Right atrium auricular region (tissue), 2 donors: ENCODE data around the gene CLECL1. TPM values are rescaled to one million over a fixed set of nuclear protein-coding genes. Genes with fewer than 3 reads are reported as not detected.
A peak's percentile ranks its signal among the peaks of the same experiment; 100 is the strongest.
"Not testable (repeated sequence)": the region's sequence is repeated elsewhere in the genome, so short reads cannot be mapped to it uniquely, and the experiment has no call there.

Experiments
- DNase-seq: peaks from one replicate; pipeline ENCODE4 v3.0.0-alpha.2; 2019; ENCODE audit warnings: low spot score
- H3K27ac ChIP-seq, 2 donors: fragments of 200-600 bp; sonication (generic); 1 replicate in 1 of 2; 2 replicates in 1 of 2; pipeline ENCODE4 v1.5.1; 2016 to 2019
- H3K27me3 ChIP-seq, 2 donors: fragments of 200-600 bp; sonication (generic); one replicate each; pipeline versions ENCODE4 v1.5.1 to v1.6.0; 2017 to 2019
- H3K36me3 ChIP-seq: fragments of 200-600 bp; sonication (generic); one replicate; pipeline ENCODE4 v1.5.1; 2016
- H3K4me1 ChIP-seq, 2 donors: fragments of 200-600 bp; sonication (generic); one replicate each; pipeline versions ENCODE4 v1.5.1 to v1.6.0; 2017 to 2019
- H3K4me3 ChIP-seq, 2 donors: fragments of 200-600 bp; sonication (generic); 1 replicate in 1 of 2; 2 replicates in 1 of 2; pipeline ENCODE4 v1.5.1; 2017 to 2019; ENCODE audit warnings: mild to moderate bottlenecking in 1 of 2, moderate library complexity in 1 of 2
- H3K9me3 ChIP-seq, 2 donors: fragments of 200-600 bp; sonication (generic); one replicate each; pipeline ENCODE4 v1.5.1; 2019
- CTCF ChIP-seq, 2 donors: fragments of 200-600 bp; sonication (generic); IDR thresholded peaks; one replicate each; pipeline ENCODE4 v1.5.1; 2019; ENCODE audit warnings: antibody characterized with exemption in 2 of 2
- total RNA-seq, 2 donors: library from RNA; depleted of rRNA; stranded (reverse); fragments of >200 nt; gene quantifications; one replicate each; pipeline ENCODE4 v1.1.0, GENCODE V29; 2016

CLECL1 gene
- total RNA-seq, 2 donors from 2014 or later: not detected

DNA sequence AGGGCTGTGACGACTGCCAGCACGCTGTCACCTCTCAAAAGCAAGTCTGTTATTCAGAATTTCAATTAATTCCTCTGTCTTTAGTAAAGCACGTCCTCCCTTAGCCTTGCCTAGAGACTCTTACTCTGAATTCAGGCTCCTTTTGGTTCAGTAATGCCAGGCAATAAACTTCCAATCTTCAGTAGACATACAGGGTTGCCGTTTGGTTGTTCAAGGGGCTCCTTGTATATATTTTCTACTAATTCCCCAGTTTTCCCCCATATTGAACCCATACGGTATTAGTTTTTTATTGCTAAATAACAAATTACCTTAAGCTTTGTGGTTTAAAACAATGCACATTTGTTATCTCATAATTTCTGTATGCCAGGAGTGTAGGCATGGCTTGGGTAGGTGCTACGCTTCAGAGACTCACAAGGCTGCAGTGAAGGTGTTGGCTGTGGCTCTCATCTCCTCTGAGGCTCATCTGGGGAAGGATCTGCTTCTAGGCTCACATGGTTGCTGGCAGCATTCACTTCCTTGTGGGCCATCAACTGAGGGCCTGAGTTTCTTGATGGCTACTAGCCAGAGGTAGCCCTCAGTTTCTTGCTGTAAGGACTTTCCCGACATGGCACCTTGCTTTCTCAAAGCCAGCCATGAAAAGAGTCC is 7.3 kb upstream of the CLECL1 start:
- Histone ChIP-seq H3K27me3 (no peaks in the 10 kb centered on the region), H3K36me3 (no peaks in the 10 kb centered on the region), H3K4me3 (peak overlapping the region; percentile 29 to 44), H3K27ac (peak overlapping the region in 1 of 2 donors; percentile 35), H3K9me3 (no peaks in the 10 kb centered on the region), H3K4me1 (peaks cover 0 to 10% of the 10 kb centered on the region in 2 donors)
- no peak for TF ChIP-seq CTCF (IDR thresholded peaks at IDR 0.05)
- no peak for DNase-seq

DNA sequence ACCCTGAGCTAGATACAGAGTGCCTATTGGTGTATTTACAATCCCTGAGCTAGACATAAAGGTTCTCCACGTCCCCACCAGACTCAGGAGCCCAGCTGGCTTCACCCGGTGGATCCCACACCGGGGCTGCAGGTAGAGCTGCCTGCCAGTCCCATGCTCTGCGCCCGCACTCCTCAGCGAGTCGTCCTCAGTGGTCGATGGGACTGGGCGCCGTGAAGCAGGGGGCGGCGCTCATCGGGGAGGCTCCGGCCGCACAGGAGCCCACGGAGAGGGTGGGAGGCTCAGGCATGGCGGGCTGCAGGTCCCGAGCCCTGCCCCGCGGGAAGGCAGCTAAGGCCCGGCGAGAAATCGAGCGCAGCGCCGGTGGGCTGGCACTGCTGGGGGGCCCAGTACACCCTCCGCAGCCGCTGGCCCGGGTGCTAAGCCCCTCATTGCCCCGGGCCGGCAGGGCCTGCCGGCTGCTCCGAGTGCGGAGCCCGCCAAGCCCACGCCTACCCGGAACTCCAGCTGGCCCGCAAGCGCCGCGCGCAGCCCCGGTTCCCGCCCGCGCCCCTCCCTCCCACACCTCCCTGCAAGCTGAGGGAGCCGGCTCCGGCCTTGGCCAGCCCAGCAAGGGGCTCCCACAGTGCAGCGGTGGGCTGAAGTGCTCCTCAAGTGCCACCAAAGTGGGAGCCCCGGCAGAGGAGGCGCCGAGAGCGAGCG is 6.7 kb upstream of the CLECL1 start:
- not testable (repeated sequence) for DNase-seq, H3K27me3 ChIP-seq, H3K9me3 ChIP-seq, H3K36me3 ChIP-seq
- Histone ChIP-seq H3K27ac (peak overlapping the region in 1 of 2 donors; percentile 35), H3K4me1 (peaks cover 0 to 10% of the 10 kb centered on the region in 2 donors), H3K4me3 (peak overlapping the region; percentile 29 to 44)

DNA sequence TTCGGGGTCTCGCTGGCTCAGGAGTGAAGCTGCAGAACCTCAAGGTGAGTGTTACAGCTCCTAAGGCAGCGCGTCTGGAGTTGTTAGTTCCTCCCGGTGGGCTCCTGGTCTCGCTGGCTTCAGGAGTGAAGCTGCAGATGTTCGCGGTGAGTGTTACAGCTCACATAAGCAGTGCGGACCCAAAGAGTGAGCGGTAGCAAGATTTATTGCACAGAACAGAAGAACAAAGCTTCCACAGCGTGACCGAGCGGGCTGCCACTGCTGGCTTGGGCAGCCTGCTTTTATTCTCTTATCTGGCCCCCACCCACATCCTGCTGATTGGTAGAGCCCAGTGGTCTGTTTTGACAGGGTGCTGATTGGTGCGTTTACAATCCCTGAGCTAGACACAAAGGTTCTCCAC is 6.0 kb upstream of the CLECL1 start:
- H3K36me3 ChIP-seq, H3K9me3 ChIP-seq, DNase-seq, H3K27ac ChIP-seq, H3K4me3 ChIP-seq, H3K27me3 ChIP-seq: not testable (repeated sequence)
- peaks cover 0 to 10% of the 10 kb centered on the region in 2 donors for H3K4me1 ChIP-seq

DNA sequence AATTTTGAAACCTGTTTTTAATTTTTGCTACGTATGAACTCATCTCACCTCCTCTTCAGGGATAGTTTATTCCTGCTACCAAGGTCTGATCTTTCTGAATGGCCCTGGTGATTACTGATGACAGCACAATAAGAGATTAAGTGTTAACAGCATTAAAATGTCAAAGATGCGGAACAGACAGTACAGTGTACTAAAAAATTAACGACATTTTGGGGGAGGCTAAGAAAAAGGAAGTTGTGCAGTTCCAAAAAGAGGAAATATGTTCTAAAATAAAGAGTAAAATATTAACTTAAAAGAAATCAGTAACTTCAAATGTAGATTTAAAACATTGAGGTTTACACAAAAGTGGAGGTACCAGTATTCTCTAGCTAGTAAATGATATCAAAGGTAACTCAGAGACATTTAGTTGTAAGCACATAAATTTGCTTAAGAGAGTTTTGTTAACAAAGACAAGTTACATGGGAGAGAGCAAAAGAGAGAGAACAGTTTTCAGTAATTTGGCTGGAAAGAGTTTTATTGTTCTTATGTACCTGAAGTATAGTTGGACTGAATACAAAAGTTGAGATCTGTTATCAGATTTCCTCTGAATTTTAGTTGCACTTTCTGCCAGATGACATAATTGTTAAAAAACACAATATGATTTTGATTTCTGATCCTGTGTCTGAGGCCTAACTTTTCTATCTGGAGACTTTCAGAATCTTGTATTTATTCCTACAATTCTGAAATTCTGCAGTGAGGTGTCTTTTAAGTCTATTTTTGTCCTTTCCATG is 4.2 kb upstream of the CLECL1 start:
- Histone ChIP-seq H3K4me1 (no peaks in the 10 kb centered on the region), H3K36me3 (no peaks in the 10 kb centered on the region), H3K4me3 (no peak overlapping the region), H3K27me3 (no peaks in the 10 kb centered on the region), H3K27ac (peak overlapping the region; percentile 26 to 62), H3K9me3 (no peaks in the 10 kb centered on the region)
- no peak for TF ChIP-seq CTCF (IDR thresholded peaks at IDR 0.05)
- DNase-seq: no peak

DNA sequence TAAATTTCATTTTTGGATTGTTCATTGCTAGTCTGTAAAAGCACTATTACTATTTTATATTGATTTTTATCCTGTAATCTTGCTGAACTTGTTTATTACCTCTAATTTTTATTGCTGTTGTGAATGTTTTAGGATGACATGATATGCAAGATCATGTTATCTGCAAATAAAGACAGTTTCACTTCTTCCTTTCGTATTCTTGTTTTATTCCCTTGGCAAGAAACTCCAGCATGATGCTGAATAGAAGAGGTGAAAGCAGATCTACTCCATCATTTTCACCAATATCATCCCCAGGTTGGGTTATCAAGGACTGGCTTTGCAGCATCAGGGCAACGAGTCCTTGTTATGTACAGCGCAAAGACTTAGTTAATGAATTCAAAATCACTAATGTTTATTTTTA is 2.7 kb upstream of the CLECL1 start:
- no peaks in the 10 kb centered on the region for H3K9me3 ChIP-seq
- no peaks in the 10 kb centered on the region for H3K27me3 ChIP-seq
- no peak overlapping the region for H3K4me3 ChIP-seq
- H3K27ac ChIP-seq: no peak overlapping the region
- no peak for DNase-seq
- no peaks in the 10 kb centered on the region for H3K4me1 ChIP-seq
- H3K36me3 ChIP-seq: no peaks in the 10 kb centered on the region
- no peak for TF ChIP-seq CTCF (IDR thresholded peaks at IDR 0.05)

- no peak overlapping the region for H3K4me3 ChIP-seq
- TF ChIP-seq CTCF (IDR thresholded peaks at IDR 0.05): no peak
- H3K4me1 ChIP-seq: no peaks in the 10 kb centered on the region
- no peak overlapping the region for H3K27ac ChIP-seq
- no peaks in the 10 kb centered on the region for H3K27me3 ChIP-seq
- no peak for DNase-seq
- H3K9me3 ChIP-seq: no peaks in the 10 kb centered on the region
- no peaks in the 10 kb centered on the region for H3K36me3 ChIP-seq
These were observed 1.1 kb downstream of the CLECL1 start for GRCh38 chr12:9731797-9732196.
